ENCODE data around the gene LNX1.

The LNX1 gene

DNA sequence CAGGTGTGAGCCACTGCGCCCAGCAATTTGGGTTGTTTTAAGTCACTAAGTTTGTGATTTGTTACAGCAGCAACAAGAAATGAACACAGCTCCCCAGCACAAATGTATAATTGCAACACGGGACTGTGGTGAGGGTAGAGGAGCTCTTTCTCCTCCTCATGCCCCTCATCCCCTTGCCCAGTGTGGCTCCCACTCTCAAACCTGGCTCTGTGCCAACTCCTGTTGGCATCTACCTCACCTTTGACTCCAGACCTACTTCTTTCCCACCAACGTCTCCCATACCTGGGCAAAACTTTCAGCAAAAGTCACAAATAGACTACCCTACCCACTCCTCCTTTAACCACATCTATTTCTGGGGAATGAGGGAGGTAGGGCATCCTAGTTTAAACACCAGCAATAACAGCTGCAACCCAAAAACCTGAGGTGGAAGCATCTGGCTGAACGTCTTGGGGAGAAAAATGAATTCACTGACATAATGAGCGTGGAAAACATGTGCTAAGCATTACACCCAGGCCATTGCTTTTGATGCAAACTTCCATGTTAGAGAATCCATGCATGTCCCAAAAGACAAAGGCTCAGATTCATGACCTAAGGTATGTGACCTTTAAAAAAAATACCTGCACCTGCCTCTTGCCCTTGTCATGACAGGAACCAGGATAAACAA lies 19.2 kb downstream of the LNX1 start:
- no peak for DNase-seq (ENCODE audit: low read depth)
- no peak for TF ChIP-seq CTCF (IDR thresholded peaks at IDR 0.05; ENCODE audit: low read depth, low read length, missing control alignments)
- no peak overlapping the region for H3K4me3 ChIP-seq (ENCODE audit: low read depth, low read length)

- peak; percentile 13 for DNase-seq (ENCODE audit: low read depth)
- TF ChIP-seq CTCF (IDR thresholded peaks at IDR 0.05; ENCODE audit: low read depth, low read length, missing control alignments): no peak
- no peak overlapping the region for H3K4me3 ChIP-seq (ENCODE audit: low read depth, low read length)
Observed at GRCh38 chr4:53563824-53564223, 27.5 kb downstream of the LNX1 start.

- DNase-seq (ENCODE audit: low read depth): no peak
- no peak for TF ChIP-seq CTCF (IDR thresholded peaks at IDR 0.05; ENCODE audit: low read depth, low read length, missing control alignments)
- H3K4me3 ChIP-seq (ENCODE audit: low read depth, low read length): no peak overlapping the region
Observed at GRCh38 chr4:53562409-53562808, 28.9 kb downstream of the LNX1 start.

DNA sequence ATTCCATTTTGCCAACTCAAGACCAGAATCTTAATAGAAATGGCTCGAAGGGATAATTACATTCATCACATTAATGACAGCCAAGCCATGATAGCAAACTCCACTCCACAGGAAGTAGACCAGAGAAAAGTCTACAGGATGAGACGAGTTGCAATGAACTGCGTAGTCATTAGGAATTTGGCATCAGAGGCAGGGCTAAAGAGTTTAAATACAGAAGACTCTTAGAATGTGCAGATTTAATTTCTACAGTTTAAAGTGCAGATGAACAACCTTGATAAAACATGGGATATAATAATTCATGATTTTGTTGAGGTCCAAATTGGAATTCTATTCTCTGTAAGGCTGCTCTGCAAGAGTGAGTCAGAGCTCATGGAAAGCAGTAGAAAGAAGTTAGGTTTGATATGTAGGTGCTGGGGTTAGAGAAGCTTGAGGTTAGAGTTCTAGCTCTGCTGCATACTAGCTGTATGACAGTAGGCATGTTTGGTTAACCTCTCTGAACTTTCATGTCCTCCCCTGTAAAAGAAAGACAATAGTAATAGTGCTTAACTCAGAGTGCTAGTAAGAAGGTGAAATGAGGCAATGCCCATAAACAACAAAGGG lies 32.2 kb downstream of the LNX1 start:
- no peak for TF ChIP-seq CTCF (IDR thresholded peaks at IDR 0.05; ENCODE audit: low read depth, low read length, missing control alignments)
- H3K4me3 ChIP-seq (ENCODE audit: low read depth, low read length): no peak overlapping the region
- DNase-seq (ENCODE audit: low read depth): no peak

GRCh38 chr4:53558065-53558801 lies 33.1 kb downstream of the LNX1 start:
- no peak overlapping the region for H3K4me3 ChIP-seq (ENCODE audit: low read depth, low read length)
- DNase-seq (ENCODE audit: low read depth): no peak
- no peak for TF ChIP-seq CTCF (IDR thresholded peaks at IDR 0.05; ENCODE audit: low read depth, low read length, missing control alignments)

DNA sequence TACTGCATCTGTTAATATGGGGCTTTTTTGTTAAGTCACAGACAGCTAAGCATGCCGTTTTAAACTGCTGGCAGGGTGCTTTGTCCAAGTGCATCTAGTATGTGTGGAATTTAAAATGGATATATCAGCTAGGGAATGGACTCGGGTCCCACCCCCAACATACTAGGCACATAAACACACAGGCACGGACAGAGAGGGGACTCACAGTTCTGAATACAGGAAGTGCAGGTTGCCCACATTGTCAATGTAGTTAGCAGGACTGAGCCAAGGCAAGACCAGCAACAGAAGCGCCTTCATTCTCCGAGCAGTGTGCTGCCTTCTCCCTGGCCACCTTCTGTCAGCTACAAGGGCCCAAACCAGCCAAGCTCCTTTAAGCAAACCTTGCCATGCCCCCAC lies 33.6 kb downstream of the LNX1 start:
- TF ChIP-seq CTCF (IDR thresholded peaks at IDR 0.05; ENCODE audit: low read depth, low read length, missing control alignments): no peak
- DNase-seq (ENCODE audit: low read depth): no peak

More for the DNA sequence above, 33.6 kb downstream of the LNX1 start:
- H3K4me3 ChIP-seq (ENCODE audit: low read depth, low read length): no peak overlapping the region

Measured in GM12864 (cell line).